IgD-negative memory B cell (primary cell): Measurements from ENCODE around the gene NOSIP. TPM values are rescaled to one million over a fixed set of nuclear protein-coding genes. Genes with fewer than 3 reads are reported as not detected.
"Not testable (repeated sequence)": the region's sequence is repeated elsewhere in the genome, so short reads cannot be mapped to it uniquely, and the experiment has no call there.

Source experiments
- H3K27ac Mint-ChIP-seq, 3 donors: one replicate each; pipeline ENCODE4 v1.8.0; 2020 to 2022; ENCODE audit warnings: mild to moderate bottlenecking in 3 of 3, mixed read lengths in 3 of 3, moderate library complexity in 1 of 3
- H3K27me3 Mint-ChIP-seq: one replicate; pipeline ENCODE4 v1.8.0; 2021; ENCODE audit warnings: mixed read lengths
- H3K36me3 Mint-ChIP-seq: one replicate; pipeline ENCODE4 v1.8.0; 2020; ENCODE audit warnings: mild to moderate bottlenecking, mixed read lengths
- H3K4me1 Mint-ChIP-seq, 3 donors: one replicate each; pipeline ENCODE4 v1.8.0; 2020 to 2022; ENCODE audit warnings: mixed read lengths in 3 of 3, mild to moderate bottlenecking in 1 of 3
- H3K4me3 Mint-ChIP-seq, 4 donors: one replicate each; pipeline ENCODE4 v1.8.0; 2020 to 2022; ENCODE audit warnings: mild to moderate bottlenecking in 4 of 4, mixed read lengths in 4 of 4, moderate library complexity in 3 of 4
- H3K9me3 Mint-ChIP-seq, 3 donors: one replicate each; pipeline ENCODE4 v1.8.0; 2020 to 2021; ENCODE audit warnings: mixed read lengths in 3 of 3, mild to moderate bottlenecking in 1 of 3
- polyA plus RNA-seq: library from polyadenylated mRNA; unstranded; fragments of 300-500 nt; fragmentation: Illumina TruSeq; gene quantifications from one replicate; pipeline ENCODE4 v1.2.3, GENCODE V29; 2021

NOSIP gene
- polyA plus RNA-seq, result 144 TPM

DNA sequence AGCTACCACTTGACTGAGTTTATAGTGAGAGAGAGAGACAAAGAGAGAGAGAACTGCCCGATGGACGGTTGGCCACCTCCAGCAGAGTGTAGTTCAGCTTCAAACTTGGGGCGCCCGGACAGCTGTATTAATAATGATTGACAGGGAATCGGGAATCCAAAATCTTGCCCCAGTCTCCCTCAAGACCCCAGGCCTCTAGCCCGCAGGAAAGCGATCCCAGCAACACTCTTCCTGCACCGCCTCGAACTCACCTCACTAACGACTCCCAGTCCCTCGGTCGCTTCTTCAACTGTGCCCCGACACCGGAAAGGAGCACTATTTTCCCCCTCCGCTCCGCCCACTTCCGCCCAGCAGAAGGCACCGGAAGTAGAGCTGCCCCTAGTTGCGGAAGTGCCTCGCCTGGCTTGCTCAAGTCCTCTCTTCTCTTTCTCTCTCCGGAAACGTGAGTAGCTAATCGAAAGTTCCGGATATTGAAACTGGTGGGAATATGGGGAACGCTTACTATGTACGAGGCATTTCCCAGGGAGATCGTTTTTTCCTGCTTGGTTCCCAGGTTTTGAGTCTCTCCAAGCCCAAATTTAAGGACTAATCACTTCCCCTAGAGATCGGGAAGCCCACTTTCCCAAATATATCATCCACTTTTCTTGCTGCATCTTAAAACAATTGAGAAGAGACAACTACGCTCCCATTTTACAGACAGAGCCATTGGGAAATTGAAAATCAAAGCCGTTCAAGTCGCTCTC, at the start of gene NOSIP:
TSS of gene NOSIP (minus strand) at position 293 of the 743 bp plus-strand sequence. CDS start 19,865 bp downstream, outside the sequence.
- Mint-ChIP-seq H3K4me3 (peak within 1 kb of the TSS; percentile 89 to 99 (median 95)), H3K4me1 (peaks cover 16 to 20% (median 16%) of the 10 kb centered on the region in 3 donors), H3K27me3 (no peaks in the 10 kb centered on the region), H3K27ac (peak within 1 kb of the TSS; percentile 76 to 94 (median 90)), H3K9me3 (no peaks in the 10 kb centered on the region), H3K36me3 (no peaks in the 10 kb centered on the region)

GRCh38 chr19:49629659-49630058, 49.3 kb upstream of the NOSIP start:
- H3K4me3 Mint-ChIP-seq, result no peak overlapping the region
- no peaks in the 10 kb centered on the region for H3K9me3 Mint-ChIP-seq
- no peaks in the 10 kb centered on the region for H3K36me3 Mint-ChIP-seq
- H3K4me1 Mint-ChIP-seq, result peaks cover 0 to 4% (median 0%) of the 10 kb centered on the region in 3 donors
- H3K27ac Mint-ChIP-seq, result no peak overlapping the region
- H3K27me3 Mint-ChIP-seq, result no peaks in the 10 kb centered on the region

GRCh38 chr19:49626226-49626625, 45.9 kb upstream of the NOSIP start:
- H3K4me1 Mint-ChIP-seq, result peaks cover 0 to 2% (median 0%) of the 10 kb centered on the region in 3 donors
- peaks cover 3% of the 10 kb centered on the region for H3K36me3 Mint-ChIP-seq
- H3K4me3 Mint-ChIP-seq, result no peak overlapping the region
- H3K9me3 Mint-ChIP-seq, result no peaks in the 10 kb centered on the region
- H3K27ac Mint-ChIP-seq, result no peak overlapping the region
- no peaks in the 10 kb centered on the region for H3K27me3 Mint-ChIP-seq

DNA sequence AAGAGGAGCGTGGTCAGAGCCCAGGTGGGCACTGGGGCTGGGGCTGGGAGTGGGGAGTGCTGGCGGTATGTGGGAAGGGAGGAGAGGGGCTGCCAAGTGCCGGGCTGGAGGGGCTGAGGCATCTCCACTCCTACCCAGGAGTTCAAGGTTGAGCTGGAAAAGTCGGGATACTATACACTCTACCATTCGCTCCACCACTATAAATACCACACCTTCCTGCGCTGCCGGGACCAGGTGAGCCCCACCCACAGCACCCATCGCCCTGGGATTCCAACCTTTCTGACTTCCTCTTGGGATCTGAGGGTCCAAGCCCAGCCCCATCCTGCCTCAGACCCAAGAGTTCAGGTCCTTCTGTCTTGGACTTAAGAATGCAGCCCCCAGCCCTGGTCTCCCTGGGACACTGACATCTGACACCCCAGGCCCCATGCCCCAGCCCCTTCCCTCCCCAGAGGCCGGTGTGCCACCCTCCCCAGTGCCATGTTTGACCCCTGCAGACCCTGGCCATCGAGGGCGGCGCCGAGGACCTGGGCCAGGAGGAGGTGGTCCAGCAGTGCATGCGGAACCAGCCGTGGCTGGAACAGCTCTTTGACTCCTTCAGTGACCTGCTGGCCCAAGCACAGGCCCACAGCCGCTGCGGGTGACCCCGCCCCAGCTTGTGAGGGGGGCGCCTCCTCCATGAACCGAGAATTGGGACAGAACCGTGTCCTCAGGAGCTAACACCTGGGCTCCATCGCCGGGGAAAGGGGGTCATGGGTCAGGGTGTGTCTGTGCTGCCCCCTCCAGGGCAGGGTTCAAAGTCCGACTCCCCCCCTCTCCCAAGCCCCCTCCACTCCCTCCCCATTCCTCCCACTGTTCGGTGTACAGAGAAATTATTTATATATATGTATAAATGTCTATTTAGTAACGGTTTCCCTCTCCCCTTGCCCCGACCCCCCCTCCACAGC, 44.9 kb upstream of the NOSIP start:
- Mint-ChIP-seq H3K4me3 (no peak overlapping the region), H3K27me3 (no peaks in the 10 kb centered on the region), H3K9me3 (no peaks in the 10 kb centered on the region), H3K4me1 (peaks cover 0 to 2% (median 0%) of the 10 kb centered on the region in 3 donors), H3K27ac (peak overlapping the region in 1 of 3 donors; percentile 39), H3K36me3 (peaks cover 3% of the 10 kb centered on the region)

DNA sequence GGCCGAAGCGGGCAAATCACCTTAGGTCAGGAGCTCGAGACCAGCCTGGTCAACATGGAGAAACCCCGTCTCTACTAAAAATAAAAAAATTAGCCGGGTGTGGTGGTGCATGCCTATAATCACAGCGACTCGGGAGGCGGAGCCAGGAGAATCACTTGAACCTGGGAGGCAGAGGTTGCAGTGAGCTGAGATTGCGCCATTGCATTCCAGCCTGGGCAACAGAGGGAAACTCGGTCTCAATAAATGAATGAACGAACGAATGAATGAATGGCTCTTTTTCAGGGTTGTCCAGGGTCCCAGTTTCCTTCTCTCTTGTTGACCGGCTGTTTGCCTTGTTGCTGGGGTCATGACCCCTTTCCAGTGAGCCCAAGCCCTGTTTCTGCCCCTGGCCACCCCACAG, 37.5 kb upstream of the NOSIP start:
- peaks cover 0 to 11% (median 8%) of the 10 kb centered on the region in 3 donors for H3K4me1 Mint-ChIP-seq
- H3K27ac Mint-ChIP-seq, result peak overlapping the region in 1 of 3 donors; percentile 53
- not testable (repeated sequence) for H3K4me3 Mint-ChIP-seq, H3K36me3 Mint-ChIP-seq, H3K9me3 Mint-ChIP-seq, H3K27me3 Mint-ChIP-seq

DNA sequence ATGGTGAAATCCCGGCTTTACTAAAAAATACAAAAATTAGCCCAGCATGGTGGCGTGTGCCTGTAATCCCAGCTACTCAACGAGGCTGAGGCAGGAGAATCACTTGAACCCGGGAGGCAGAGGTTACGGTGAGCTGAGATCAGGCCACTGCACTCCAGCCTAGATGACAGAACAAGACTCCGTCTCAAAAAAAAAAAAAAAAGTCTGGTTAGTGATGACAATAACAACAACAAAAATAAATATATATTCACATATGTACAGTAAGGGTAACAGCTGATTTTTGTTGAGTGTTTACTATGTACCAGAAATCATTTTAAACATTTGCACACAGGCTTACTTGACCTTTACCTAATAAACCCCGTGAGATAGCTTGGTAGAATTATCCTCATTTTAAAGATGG, 36.6 kb upstream of the NOSIP start:
- Mint-ChIP-seq H3K4me3 (no peak overlapping the region), H3K36me3 (peaks cover 3% of the 10 kb centered on the region), H3K27ac (no peak overlapping the region), H3K4me1 (peaks cover 0 to 16% (median 11%) of the 10 kb centered on the region in 3 donors), H3K9me3 (no peaks in the 10 kb centered on the region), H3K27me3 (no peaks in the 10 kb centered on the region)

GRCh38 chr19:49616532-49616931, 36.2 kb upstream of the NOSIP start:
- no peaks in the 10 kb centered on the region for H3K9me3 Mint-ChIP-seq
- H3K4me1 Mint-ChIP-seq, result peaks cover 0 to 16% (median 11%) of the 10 kb centered on the region in 3 donors
- no peaks in the 10 kb centered on the region for H3K27me3 Mint-ChIP-seq
- no peak overlapping the region for H3K4me3 Mint-ChIP-seq
- H3K27ac Mint-ChIP-seq, result no peak overlapping the region
- H3K36me3 Mint-ChIP-seq, result peaks cover 3% of the 10 kb centered on the region

GRCh38 chr19:49615861-49616260, 35.5 kb upstream of the NOSIP start:
- Mint-ChIP-seq H3K4me3 (no peak overlapping the region), H3K27me3 (no peaks in the 10 kb centered on the region), H3K4me1 (peaks cover 0 to 16% (median 11%) of the 10 kb centered on the region in 3 donors), H3K36me3 (peaks cover 3% of the 10 kb centered on the region), H3K9me3 (no peaks in the 10 kb centered on the region), H3K27ac (peak overlapping the region in 1 of 3 donors; percentile 74)

DNA sequence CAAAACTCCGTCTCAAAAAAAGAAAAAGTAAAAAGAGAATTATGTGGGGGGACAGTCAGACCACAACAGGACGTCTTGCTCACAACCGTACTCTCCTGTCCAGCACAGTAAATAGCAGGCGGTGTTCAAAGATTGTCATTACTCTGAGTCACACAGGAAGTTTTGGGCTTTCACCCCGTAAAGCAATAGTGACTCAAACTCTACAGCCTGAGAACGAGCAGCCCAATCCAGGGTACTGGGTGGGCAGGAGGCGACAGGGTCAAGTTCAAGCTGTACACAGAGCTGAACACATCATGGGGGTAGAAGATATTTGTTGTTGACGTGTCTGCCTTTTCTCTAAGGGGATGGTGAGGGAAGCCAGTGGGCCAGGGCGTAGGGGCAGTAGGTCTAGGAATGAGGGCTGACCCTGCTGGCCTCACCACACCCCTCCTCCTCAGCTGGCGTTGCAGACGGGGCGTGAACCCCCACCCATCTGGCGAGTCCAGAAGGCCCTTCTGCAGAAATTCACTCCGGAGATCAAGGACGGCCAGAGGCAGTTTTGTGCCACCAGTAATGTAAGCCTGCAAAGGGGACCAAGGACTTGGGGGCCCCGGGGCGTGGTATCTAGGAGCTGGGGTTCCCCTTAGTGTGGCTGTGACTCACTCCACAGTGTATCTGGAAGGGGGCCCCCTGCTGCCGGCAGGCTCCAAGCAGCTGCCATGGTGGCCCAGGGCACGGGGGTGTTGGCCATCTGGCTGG, 33.9 kb upstream of the NOSIP start:
- H3K27me3 Mint-ChIP-seq, result no peaks in the 10 kb centered on the region
- H3K9me3 Mint-ChIP-seq, result no peaks in the 10 kb centered on the region
- H3K36me3 Mint-ChIP-seq, result peaks cover 3% of the 10 kb centered on the region
- peaks cover 0 to 16% (median 11%) of the 10 kb centered on the region in 3 donors for H3K4me1 Mint-ChIP-seq
- no peak overlapping the region for H3K4me3 Mint-ChIP-seq
- H3K27ac Mint-ChIP-seq, result peak overlapping the region in 2 of 3 donors; percentile 21 to 71

DNA sequence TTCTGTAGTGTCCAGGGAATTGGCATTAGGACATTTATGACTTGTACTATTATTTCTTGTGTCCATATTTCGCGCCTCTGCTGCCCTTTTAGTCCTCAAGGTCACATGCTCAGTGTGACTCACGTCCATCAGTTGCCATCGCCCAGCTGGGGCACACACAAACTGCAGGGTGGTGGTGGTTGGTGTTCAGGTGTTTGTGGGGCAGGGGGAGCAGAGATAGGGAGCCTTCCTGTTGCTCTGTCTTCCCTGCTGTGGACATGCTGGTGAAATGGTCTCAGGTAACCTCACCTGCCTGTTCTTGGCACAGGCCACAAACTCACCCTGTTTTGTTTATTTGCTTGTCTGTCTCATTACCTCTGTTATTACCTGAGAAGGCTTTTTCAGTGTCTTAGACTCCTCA, 33.0 kb upstream of the NOSIP start:
- Mint-ChIP-seq H3K27me3 (no peaks in the 10 kb centered on the region), H3K4me1 (peaks cover 0 to 16% (median 11%) of the 10 kb centered on the region in 3 donors), H3K27ac (no peak overlapping the region), H3K9me3 (no peaks in the 10 kb centered on the region), H3K36me3 (peaks cover 3% of the 10 kb centered on the region), H3K4me3 (peak overlapping the region in 1 of 4 donors; percentile 85)

DNA sequence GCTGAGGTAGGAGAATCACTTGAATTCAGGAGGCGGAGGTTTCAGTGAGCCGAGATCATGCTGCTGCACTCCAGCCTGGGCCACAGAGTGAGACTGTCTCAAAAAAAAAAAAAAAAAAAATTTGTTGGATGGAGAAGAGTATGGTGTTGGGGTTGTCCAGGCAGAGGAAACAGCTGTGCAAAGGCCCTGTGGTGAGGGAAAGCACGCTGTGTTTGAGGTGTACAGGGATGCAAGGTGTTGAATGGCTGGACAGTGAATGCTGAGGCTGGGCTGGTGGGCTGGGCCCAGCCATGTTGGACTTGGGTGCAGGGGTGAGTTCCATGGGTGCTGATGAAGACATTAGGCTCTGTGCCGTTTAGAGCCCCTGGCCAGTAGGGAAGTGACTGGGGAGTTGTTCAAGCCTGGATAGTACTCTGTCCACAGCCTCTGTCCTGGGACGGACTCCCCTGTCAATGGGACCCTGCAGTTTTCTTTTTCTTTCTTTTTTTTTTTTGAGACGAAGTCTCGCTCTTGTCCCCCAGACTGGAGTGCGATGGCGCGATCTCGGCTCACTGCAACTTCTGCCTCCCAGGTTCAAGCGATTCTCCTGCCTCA, 29.2 kb upstream of the NOSIP start:
- H3K27ac Mint-ChIP-seq, result no peak overlapping the region
- H3K4me3 Mint-ChIP-seq, result no peak overlapping the region
- H3K36me3 Mint-ChIP-seq, result no peaks in the 10 kb centered on the region
- H3K27me3 Mint-ChIP-seq, result no peaks in the 10 kb centered on the region
- H3K4me1 Mint-ChIP-seq, result peaks cover 0 to 16% (median 11%) of the 10 kb centered on the region in 3 donors
- no peaks in the 10 kb centered on the region for H3K9me3 Mint-ChIP-seq

GRCh38 chr19:49605605-49606004, 25.2 kb upstream of the NOSIP start:
- H3K9me3 Mint-ChIP-seq, result no peaks in the 10 kb centered on the region
- H3K36me3 Mint-ChIP-seq, result peaks cover 2% of the 10 kb centered on the region
- H3K4me1 Mint-ChIP-seq, result peaks cover 0 to 3% (median 0%) of the 10 kb centered on the region in 3 donors
- H3K27ac Mint-ChIP-seq, result no peak overlapping the region
- no peaks in the 10 kb centered on the region for H3K27me3 Mint-ChIP-seq
- no peak overlapping the region for H3K4me3 Mint-ChIP-seq

DNA sequence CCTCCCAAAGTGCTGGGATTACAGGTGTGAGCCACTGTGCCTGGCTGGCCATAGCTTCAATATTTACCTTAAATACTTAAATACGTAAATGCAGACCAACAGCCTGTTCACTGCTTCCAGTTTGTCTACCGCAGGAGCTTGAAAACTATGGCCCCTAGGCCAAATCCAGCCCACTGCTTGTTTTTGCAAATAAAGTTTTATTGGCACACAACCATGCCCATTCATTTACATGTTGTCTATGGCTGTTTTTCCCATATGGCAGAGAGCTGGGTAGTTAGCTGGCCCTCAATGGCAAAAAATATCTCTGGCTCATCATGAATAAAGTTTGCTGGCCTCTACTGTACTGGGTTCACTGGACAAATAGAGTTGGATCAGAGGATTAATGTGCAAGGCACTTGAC, 22.4 kb upstream of the NOSIP start:
- no peak overlapping the region for H3K27ac Mint-ChIP-seq
- H3K9me3 Mint-ChIP-seq, result no peaks in the 10 kb centered on the region
- H3K4me3 Mint-ChIP-seq, result no peak overlapping the region
- peaks cover 2% of the 10 kb centered on the region for H3K36me3 Mint-ChIP-seq
- no peaks in the 10 kb centered on the region for H3K27me3 Mint-ChIP-seq
- H3K4me1 Mint-ChIP-seq, result peaks cover 0 to 3% (median 0%) of the 10 kb centered on the region in 3 donors

DNA sequence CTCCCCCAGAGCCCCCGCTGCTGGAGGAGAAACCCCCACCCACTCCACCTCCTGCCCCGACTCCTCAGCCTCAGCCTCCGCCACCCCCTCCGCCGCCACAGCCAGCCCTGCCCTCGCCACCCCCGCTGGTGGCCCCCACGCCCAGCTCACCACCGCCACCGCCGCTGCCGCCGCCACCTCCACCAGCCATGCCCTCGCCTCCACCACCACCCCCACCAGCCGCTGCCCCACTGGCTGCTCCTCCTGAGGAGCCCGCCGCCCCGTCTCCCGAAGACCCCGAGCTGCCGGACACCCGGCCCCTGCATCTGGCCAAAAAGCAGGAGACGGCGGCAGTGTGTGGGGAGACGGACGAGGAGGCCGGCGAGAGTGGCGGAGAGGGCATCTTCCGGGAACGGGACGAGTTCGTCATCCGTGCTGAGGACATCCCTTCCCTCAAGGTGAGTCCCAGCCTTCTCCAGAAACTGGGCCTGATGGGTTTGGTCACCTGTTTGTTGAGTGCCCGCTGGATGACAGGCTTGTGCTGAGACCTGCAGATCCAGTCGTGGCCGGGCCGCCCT, 21.2 kb upstream of the NOSIP start:
- H3K36me3 Mint-ChIP-seq, result peaks cover 2% of the 10 kb centered on the region

More for the DNA sequence above, 21.2 kb upstream of the NOSIP start:
- Mint-ChIP-seq H3K4me1 (peaks cover 0 to 3% (median 0%) of the 10 kb centered on the region in 3 donors), H3K27ac (peak overlapping the region in 1 of 3 donors; percentile 75), H3K27me3 (no peaks in the 10 kb centered on the region), H3K9me3 (no peaks in the 10 kb centered on the region), H3K4me3 (no peak overlapping the region)
